Loucy (cell line): ENCODE measurements around the gene KRTAP9-9.
"Not testable (repeated sequence)": the region's sequence is repeated elsewhere in the genome, so short reads cannot be mapped to it uniquely, and the experiment has no call there.

Experiments used
- H2AFZ ChIP-seq: fragments of 200-600 bp; sonication (generic); 2 replicates; pipeline ENCODE4 v1.6.0; 2016; ENCODE audit warnings: antibody characterized with exemption, mild to moderate bottlenecking, low read length, moderate library complexity
- H3F3A ChIP-seq: fragments of 200-600 bp; 2 replicates; pipeline ENCODE4 v1.6.0; 2016; ENCODE audit warnings: antibody characterized with exemption, low read depth, mild to moderate bottlenecking
- H3K27me3 ChIP-seq: fragments of 200-600 bp; sonication (generic); 2 replicates; pipeline ENCODE4 v1.6.1; 2014; ENCODE audit warnings: low read length, mild to moderate bottlenecking; ENCODE audit not compliant: insufficient read depth, poor library complexity, severe bottlenecking
- H3K36me3 ChIP-seq: fragments of 200-600 bp; sonication (generic); 2 replicates; pipeline ENCODE4 v1.6.1; 2016; ENCODE audit warnings: low read length; ENCODE audit not compliant: insufficient read depth
- H3K4me1 ChIP-seq: fragments of 200-600 bp; sonication (generic); 2 replicates; pipeline ENCODE4 v1.5.1; 2014; ENCODE audit warnings: low read length, mild to moderate bottlenecking; ENCODE audit not compliant: insufficient read depth, poor library complexity, severe bottlenecking
- H3K4me2 ChIP-seq: fragments of 200-600 bp; sonication (generic); 2 replicates; pipeline ENCODE4 v1.6.0; 2014; ENCODE audit warnings: antibody characterized with exemption, low read length, low read depth, mild to moderate bottlenecking; ENCODE audit not compliant: poor library complexity, severe bottlenecking
- H3K4me3 ChIP-seq: fragments of 200-600 bp; sonication (generic); 2 replicates; pipeline ENCODE4 v1.5.1; 2014; ENCODE audit warnings: low read length, mild to moderate bottlenecking, mixed read lengths; ENCODE audit not compliant: poor library complexity, severe bottlenecking
- H3K79me2 ChIP-seq: fragments of 200-600 bp; sonication (generic); 2 replicates; pipeline ENCODE4 v1.6.1; 2014; ENCODE audit warnings: low read length; ENCODE audit not compliant: insufficient read depth
- H3K9ac ChIP-seq: fragments of 200-600 bp; sonication (generic); 2 replicates; pipeline ENCODE4 v1.6.0; 2014; ENCODE audit warnings: mild to moderate bottlenecking, low read depth, low read length, moderate library complexity; ENCODE audit not compliant: poor library complexity, severe bottlenecking
- H3K9me2 ChIP-seq: fragments of 200-600 bp; sonication (generic); replicated peaks from 2 replicates; pipeline ENCODE4 v1.6.1; 2016; ENCODE audit warnings: low read depth, low read length, mixed read lengths
- H3K9me3 ChIP-seq: fragments of 200-600 bp; sonication (generic); 2 replicates; pipeline ENCODE4 v1.6.1; 2014; ENCODE audit warnings: mild to moderate bottlenecking, antibody characterized with exemption, low read length, low read depth; ENCODE audit not compliant: insufficient read depth
- H4K20me1 ChIP-seq: fragments of 200-600 bp; sonication (generic); 2 replicates; pipeline ENCODE4 v1.6.0; 2014; ENCODE audit warnings: antibody characterized with exemption, low read length, mild to moderate bottlenecking; ENCODE audit not compliant: insufficient read depth, poor library complexity, severe bottlenecking
- CTCF ChIP-seq: fragments of 200-600 bp; sonication (generic); conservative IDR thresholded peaks from 2 replicates; pipeline ENCODE4 v1.5.1; 2014; ENCODE audit warnings: mild to moderate bottlenecking, antibody characterized with exemption, low read length
- EZH2phosphoT487 ChIP-seq: fragments of 200-600 bp; IDR thresholded peaks from 2 replicates; pipeline ENCODE4 v1.6.1; 2018; ENCODE audit warnings: antibody characterized with exemption, mild to moderate bottlenecking, moderate library complexity, borderline replicate concordance

Gene KRTAP9-9

DNA sequence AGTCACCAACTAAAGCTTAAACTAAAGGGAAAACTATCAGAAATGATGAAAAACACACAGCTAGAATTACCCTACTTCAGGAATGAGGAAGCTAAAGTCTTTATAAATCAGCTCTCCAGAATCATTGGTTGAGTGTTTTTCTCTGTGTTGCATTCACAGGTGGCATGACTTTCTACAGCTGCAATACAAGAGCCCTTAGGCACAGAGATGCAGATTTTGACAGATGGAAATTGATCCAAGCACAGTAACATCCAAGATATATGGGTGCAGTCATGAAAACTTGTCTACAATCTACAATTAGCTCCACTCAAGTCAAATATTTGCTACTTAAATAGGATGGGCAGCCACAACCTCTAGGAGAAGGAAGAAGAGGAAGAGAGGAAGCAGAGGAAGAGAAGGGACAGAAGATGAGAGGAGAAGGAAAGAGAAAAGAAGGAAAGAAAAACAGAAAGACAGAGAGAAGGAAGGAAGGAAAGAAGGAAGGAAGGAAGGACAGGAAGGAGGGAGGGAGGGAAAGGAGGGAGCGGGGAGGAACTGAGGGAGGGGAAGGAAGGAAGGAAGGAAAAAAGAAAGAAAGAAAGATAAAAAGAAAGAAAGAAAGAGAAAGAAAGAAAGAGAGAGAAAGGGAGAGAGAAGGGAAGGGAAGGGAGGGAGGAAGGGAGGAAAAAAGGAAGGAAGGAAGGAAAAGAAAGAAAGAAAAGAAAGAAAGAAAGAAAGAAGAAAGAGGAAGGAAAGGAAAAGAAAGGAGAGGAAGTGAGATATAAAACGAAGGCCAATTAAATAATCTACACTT is 8.0 kb upstream of the KRTAP9-9 start:
- not testable (repeated sequence) for H3K9me2 ChIP-seq

GRCh38 chr17:41249637-41250240 is 5.4 kb upstream of the KRTAP9-9 start, which contains the start of gene KRTAP9-4:
TSS of gene KRTAP9-4 (plus strand) at chr17:41249687. CDS start at chr17:41249721, 34 bp downstream.
- not testable (repeated sequence) for H3K36me3 ChIP-seq, H3K9ac ChIP-seq, H3K79me2 ChIP-seq, H4K20me1 ChIP-seq, H3K4me3 ChIP-seq, H3K4me2 ChIP-seq, H3F3A ChIP-seq, H3K9me3 ChIP-seq, H3K4me1 ChIP-seq, H3K27me3 ChIP-seq, H2AFZ ChIP-seq, H3K9me2 ChIP-seq

More for the DNA sequence above, 8.0 kb upstream of the KRTAP9-9 start:
- H2AFZ ChIP-seq, H4K20me1 ChIP-seq, H3K36me3 ChIP-seq, H3K27me3 ChIP-seq, H3K9me3 ChIP-seq, H3K79me2 ChIP-seq, H3K4me1 ChIP-seq, H3K4me3 ChIP-seq, H3K4me2 ChIP-seq, H3F3A ChIP-seq, H3K9ac ChIP-seq: not testable (repeated sequence)

GRCh38 chr17:41251261-41251660 is 3.9 kb upstream of the KRTAP9-9 start:
- Histone ChIP-seq H2AFZ (no peak overlapping the region), H3K36me3 (no peaks in the 10 kb centered on the region), H3K4me2 (no peak overlapping the region), H3K9me2 (no peaks in the 10 kb centered on the region), H3K79me2 (no peaks in the 10 kb centered on the region), H3K4me3 (no peak overlapping the region), H4K20me1 (no peaks in the 10 kb centered on the region), H3F3A (no peaks in the 10 kb centered on the region), H3K27me3 (no peaks in the 10 kb centered on the region), H3K9me3 (no peaks in the 10 kb centered on the region), H3K4me1 (no peaks in the 10 kb centered on the region), H3K9ac (no peak overlapping the region)
- no peak for TF ChIP-seq CTCF
- no peak for TF ChIP-seq EZH2phosphoT487

- no peaks in the 10 kb centered on the region for H4K20me1 ChIP-seq
- no peak overlapping the region for H3K9ac ChIP-seq
- H3K4me2 ChIP-seq = no peak overlapping the region
- no peaks in the 10 kb centered on the region for H3K9me3 ChIP-seq
- H3K36me3 ChIP-seq = no peaks in the 10 kb centered on the region
- no peaks in the 10 kb centered on the region for H3K27me3 ChIP-seq
- no peaks in the 10 kb centered on the region for H3K4me1 ChIP-seq
- H3K9me2 ChIP-seq = no peaks in the 10 kb centered on the region
- no peak overlapping the region for H3K4me3 ChIP-seq
- TF ChIP-seq EZH2phosphoT487 = no peak
- TF ChIP-seq CTCF = no peak
- H3K79me2 ChIP-seq = no peaks in the 10 kb centered on the region
- H2AFZ ChIP-seq = no peak overlapping the region
- H3F3A ChIP-seq = no peaks in the 10 kb centered on the region
Observed at GRCh38 chr17:41254861-41255260, 323 bp upstream of the KRTAP9-9 start.
